ENCODE measurements around the gene CYGB. TPM values are rescaled to one million over a fixed set of nuclear protein-coding genes. Genes with fewer than 3 reads are reported as not detected.

Gene CYGB
- total RNA-seq, 1 experiment from 2014 or later = 0.14 TPM

DNA sequence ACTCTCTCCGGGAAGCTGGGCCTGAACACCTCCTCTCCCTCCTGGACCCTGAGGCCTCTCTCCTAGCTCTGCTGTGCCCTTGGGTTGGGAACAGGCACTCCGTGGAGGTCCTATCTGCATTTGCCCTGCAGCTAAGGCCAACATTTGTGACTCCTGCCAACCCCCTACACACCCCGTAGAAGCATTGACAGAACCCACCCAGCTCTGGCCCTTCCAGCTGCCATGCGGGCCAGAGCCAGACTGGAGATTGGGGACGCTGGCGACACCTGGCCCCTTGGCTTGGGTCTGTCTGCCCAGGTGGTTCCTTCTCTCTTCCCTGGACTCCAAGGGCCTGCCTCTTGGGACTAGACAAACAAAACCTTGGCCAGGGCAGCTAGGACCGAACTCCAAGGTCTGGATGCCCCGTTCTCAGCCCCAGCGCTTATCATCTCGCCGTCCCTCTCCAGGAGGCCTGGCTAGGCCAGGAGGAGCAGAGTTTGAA lies 35.6 kb downstream of the CYGB start:
- DNase-seq (ENCODE audit: low read depth) = no peak

DNA sequence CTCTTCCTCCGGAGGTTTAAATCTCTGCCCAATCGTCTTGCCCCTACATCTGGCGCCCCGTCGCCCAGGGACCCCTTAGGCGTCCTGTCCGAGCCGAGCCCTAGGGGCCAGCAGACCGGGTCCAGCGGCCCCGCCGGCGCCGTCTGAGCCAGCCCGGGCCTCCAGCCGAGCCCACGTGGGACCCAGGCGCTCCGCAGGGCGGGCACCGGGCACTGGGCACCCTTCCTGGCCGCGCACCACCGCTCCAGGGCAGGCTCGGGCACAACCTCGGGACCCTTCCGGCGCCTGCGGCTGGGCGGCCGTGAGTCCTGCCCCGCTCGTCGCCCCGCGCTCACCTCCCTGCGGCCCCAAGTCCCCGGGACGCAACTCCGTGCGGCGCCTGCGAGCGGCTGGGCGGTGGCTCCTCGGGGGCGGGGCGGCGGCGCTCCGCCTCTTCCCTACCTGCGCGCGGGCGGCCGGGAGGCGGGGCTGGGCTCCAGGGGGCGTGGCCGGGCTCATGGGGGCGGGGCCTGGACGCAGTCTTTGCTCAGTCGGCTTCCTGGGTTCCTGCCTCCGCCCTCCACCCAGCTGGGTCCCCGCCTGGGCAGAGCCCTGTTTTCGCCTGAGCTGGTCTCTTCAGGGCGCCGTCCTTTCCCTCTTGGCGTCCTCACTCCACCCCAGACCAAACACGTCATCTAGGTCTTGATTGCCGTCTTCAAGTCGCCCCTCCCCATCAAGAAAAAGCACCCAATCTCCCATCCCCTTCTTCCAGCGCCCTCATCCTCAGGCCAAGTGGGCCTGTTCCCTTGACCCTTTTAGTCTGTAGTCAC lies 36.3 kb downstream of the CYGB start, which contains the start of gene RHBDF2:
Gene RHBDF2 (minus strand): TSS at position 406 of the 809 bp plus-strand sequence. CDS start 19,899 bp downstream, outside the sequence.
- peak; percentile 63 for DNase-seq (ENCODE audit: low read depth)

GRCh38 chr17:76500747-76501017 lies 36.8 kb downstream of the CYGB start:
- no peak for DNase-seq (ENCODE audit: low read depth)

DNA sequence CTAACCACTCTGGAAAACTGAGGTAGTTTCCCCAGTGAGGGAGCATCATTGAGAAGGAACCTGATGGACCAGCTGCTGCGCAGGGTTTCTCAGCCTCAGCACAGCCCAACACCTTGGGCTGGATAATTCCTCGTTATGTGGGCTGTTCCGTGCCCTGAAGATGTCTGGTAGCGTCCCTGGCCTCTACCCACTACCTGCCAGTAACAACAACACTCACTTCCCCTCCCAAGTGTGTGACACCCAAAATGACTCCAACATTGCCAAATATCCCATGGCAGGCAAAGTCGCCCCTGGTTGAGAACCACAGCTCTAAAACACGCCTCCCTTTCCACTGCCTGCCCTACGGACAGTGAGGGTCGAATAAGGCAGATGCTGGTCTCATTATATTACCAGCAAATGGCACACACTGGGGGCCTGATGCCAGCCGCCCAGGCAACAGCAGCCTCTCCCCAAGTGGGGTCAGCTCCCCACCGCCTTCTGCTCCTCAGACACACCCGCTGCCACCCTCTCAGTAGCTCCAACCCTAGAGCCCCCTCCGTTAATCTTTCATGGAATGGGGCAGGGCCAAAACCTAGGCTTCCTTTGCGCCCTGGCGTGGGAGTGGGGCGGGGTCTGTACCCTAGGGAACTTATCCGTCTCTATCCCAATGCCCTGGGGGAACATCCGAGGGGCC lies 37.3 kb downstream of the CYGB start:
- DNase-seq (ENCODE audit: low read depth) = no peak

DNA sequence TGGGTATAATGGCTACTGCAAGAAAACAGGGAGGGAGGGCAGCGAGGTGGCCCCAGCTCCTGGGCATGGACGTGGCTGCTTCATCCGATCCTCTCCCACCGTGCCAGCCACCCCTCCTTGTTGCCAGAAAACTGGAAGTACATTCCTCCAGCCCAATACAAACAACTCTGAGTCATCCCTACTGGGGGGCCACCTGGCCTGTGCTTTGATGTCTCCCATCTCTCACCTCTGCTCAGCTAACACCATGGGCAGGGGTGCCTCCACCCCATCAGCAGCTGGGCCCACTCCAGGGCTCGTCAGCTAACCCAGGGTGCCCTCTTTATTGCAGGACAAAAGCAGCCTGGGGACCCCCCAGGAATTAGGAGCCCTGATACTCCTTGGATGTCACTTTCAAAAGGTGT lies 38.2 kb downstream of the CYGB start:
- DNase-seq (ENCODE audit: low read depth) = peak; percentile 46

- DNase-seq (ENCODE audit: low read depth) = no peak
These were observed 38.6 kb downstream of the CYGB start for GRCh38 chr17:76498876-76499251.

DNA sequence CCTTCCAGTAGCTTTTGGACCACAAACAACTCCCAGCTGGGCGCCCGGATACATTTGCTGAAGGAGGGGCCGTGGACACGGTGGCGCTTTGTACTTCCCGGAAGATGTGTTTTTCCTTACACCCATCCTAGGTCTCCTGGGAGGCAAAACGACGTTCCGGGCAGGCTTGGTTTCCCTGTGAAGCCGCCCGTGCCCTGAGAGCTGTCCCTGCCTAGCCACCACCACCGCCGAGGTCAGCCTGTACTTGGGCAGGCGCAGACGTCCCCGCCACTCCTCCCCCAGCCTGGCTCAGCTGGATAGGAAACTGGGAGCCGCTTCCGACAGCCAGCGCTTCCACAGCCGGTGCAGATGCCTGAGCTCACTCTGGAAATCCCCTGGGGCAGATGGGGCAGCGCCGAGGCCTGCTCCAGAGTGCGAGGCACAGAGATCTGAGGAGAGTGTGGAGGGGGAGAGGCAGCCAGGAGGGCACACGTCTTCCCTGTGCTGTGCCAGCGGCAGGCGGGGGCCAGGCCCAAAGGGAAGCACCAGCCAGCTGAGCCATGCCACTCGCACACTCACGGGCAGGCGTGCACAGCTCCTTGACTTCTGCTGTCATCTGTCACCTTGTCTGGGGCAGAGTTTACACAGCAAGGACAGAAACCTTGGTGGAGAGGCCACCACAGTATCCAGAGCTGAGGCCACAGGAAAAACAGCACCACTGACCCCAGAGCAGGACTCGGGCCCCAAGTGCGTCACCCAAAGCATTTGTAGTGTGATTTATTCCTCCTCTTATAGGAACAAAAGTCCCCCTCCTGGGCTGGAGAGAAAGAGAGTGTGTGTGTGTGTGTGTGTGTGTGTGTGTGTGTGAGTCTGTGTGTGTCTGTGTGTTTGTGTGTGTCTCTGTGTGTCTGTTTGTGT lies 39.3 kb downstream of the CYGB start:
- DNase-seq (ENCODE audit: low read depth) = peak; percentile 79

- DNase-seq (ENCODE audit: low read depth) = no peak
These were observed 39.9 kb downstream of the CYGB start for GRCh38 chr17:76497699-76497978.

DNA sequence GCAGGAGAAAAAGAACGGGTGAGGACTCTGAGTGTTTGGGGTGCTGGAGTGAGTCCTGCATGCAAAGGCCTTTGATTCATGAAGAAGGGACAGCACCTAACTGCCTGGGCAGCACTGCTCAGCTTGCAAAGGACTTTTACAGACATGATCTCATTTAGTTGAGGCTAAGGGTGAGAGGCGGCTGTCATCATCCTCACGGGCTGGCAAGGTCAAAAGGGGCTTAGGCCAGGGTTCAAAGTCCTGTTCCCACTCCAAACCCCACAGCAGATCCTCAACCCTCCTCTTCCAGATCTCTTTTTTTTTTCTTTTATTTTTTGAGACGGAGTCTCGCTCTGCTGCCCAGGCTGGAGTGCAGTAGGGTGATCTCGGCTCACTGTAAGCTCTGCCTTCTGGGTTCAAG lies 41.0 kb downstream of the CYGB start:
- no peak for DNase-seq (ENCODE audit: low read depth)

- no peak for DNase-seq (ENCODE audit: low read depth)
These were observed 41.7 kb downstream of the CYGB start for GRCh38 chr17:76495663-76496400.

DNA sequence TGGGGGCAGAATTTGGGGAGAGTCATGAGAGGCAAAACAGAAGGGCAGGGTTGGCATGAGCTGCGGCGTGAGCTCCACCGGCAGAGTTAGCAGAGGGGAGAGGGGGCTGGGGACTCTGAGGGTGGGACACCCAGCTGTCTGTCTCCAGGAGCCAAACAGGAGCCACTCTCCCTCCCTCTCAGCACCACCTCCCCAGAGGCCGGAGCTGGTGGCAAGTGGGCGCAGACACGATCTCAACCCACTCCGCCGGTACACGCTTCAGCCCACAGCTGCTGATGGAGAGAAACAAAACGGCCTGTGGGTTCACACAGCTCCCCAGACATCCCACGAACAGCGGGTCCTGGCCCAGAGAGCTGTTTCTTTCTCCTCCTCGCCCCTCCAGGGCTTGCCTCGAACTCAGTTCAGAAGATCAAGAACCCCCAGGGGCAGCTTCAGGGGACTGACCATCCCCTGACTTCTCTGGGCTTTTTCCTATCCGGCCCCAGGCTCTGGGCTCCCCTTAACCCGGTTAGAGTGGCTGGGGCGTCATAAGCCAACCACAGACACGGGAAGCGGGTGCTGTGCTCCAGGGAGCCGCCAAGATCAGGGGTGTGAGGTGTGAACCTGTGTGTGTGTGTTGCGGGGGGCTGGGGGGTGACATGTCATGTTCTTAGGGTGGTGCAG lies 43.9 kb downstream of the CYGB start:
- DNase-seq (ENCODE audit: low read depth) = no peak

- DNase-seq (ENCODE audit: low read depth) = peak; percentile 91
These were observed 44.5 kb downstream of the CYGB start for GRCh38 chr17:76492989-76493501.

- DNase-seq (ENCODE audit: low read depth) = no peak
These were observed 45.2 kb downstream of the CYGB start for GRCh38 chr17:76492123-76492988.

DNA sequence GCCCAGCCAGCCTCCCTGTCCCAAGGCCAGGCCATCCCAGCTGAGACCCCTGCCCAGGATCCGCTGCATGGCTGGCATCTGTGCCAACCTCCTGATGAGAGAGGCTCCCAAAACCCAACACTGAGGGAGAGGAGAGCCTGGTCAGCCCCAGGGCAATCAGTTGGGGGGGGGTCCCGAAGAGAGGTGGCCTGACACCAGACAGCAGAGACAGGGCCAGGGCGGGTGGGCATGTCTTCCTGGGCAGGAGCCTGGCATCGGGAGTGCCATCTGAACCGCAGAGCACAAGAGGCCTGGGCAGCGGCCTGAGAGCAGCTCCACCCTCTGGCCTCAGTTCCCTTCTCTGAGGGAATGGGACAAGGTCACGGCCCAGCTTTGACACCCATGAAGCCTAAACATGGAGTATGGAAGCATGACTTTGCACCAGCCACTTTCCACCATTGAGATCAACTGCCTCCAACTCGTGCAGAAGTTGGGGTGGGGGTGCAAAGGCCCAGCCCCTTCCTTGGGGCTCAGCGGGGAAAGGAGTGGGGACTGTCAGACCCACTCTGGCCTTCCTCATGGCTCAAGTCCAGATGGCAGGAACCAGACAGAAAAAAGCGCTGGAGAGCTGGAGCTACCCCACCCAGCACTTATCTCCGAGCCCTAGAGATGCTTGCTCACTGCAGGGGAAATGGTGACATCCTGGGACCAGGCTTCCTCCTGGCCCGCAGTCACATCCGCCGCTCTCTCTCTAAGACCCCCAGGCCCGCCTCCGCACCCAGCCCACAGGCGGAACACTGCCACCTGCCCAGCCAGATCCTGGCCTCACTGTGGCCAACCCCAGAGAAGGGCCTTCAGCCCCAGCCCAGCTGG lies 46.0 kb downstream of the CYGB start:
- DNase-seq (ENCODE audit: low read depth) = no peak

DNA sequence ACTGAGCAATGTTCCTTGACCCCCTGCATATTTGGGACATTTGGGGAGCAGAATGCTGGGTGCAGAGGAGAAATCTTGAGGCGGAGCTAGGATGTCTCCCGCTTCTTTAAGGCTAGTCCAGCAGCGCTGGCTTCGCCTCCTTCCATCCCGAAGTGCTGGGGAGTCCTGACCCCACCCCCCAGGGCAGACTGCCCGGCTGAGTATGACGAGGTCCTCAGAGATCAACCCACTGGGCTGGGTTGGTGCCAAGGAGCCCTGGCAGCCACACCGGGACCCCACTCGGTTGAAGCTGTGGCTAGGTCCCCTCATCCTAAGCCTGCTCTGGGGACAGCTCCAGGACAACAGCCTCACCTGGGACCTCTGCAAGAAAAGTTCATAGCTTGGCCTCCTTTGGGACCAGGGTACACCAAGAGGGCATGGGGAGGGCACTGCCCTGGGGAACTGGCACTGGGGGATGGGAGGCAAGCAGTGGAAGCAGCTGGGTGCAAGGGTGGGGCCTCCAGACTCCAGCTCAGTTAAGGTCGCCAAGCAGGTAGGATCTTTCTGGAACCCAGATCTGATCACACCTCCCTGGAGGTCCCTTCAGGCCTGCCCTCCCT lies 47.3 kb downstream of the CYGB start:
- DNase-seq (ENCODE audit: low read depth) = no peak

DNA sequence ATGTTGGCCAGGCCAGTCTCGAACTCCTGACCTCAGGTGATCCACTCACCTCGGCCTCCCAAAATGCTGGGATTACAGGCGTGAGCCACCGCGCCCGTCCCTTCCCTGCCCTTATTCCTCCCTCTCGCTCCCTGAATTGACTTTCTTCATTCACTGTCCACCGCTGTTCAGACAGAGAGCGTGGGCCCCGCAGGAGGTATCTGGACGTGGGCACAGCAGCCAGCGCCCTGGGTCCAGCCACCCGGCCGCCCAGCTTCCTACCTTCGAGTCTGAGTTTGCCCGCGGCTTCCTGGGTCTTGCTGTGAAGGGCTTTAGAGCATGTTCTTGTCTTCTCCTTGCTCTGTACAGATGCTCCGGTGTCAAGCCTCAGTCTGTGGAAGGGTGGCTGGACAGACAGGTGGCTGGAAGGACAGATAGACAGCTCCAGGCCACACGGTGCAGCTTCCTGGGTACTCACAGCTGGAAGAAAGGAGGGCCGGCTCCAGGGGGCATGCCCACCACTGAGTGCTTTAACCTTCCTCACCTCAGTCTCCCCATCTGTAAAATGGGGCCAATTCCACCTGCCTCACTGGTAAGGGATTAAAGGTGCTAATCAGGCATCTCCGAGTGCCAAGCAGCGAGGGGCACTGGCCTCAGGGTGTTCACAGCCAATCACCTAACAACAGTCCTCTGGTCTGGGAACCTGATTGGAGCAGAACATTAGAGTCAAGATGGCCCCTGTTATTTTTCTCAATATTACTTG lies 49.9 kb downstream of the CYGB start:
- DNase-seq (ENCODE audit: low read depth) = no peak

DNA sequence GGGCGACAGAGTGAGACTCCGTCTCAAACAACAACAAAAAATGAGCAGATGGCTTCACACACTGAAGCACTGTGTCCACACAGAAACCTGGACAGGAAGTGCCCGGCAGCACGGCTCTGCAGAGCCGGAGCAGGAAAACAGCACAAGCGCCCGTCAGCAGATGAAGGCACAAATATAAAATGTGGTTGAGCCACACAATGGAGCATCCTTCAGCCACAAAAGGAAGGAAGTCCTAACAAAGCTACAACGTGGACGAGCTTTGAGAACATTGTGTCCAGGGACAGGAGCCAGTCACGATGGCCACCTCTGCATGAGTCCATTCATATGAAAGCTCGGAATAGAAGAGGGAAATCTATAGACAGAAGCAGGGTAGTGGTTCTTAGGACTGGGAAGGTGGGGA lies 51.9 kb downstream of the CYGB start:
- no peak for DNase-seq (ENCODE audit: low read depth)
